HFF-Myc (cell line): ENCODE data around the gene SULT1C3.

Experiments
- DNase-seq: peaks from one replicate; pipeline ENCODE4 v3.0.0-alpha.2; 2011; ENCODE audit warnings: low read depth; ENCODE audit errors: extremely low read depth
- H3K4me3 ChIP-seq: replicated peaks from 2 replicates; pipeline ENCODE4 v1.5.1; 2011; ENCODE audit warnings: low read depth, mild to moderate bottlenecking, control low read depth, low read length
- CTCF ChIP-seq: IDR thresholded peaks from 2 replicates; pipeline ENCODE4 v1.5.1; 2012; ENCODE audit warnings: mild to moderate bottlenecking, low read depth, low read length, control low read depth; ENCODE audit errors: missing control alignments

Gene SULT1C3

DNA sequence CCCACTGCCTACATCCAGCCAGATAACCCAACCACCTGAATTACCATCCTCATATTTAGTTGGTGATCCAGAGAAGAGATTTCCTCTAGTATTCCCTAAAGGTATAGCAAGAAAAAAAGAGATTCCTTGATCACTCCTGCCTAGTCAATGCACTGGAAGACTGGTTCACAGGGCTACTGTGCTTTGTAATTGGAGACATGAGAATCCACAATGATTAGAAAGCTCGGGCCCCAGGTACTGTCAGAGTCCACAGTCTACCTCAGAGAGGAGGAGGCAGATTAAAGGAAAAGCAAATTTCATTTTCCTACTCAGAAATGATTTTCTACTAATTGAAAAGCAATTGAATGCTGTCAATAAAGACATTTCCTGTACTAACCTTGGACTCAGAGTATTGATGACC lies 22.3 kb downstream of the SULT1C3 start:
- DNase-seq: no peak
- H3K4me3 ChIP-seq: no peak overlapping the region
- no peak for TF ChIP-seq CTCF

DNA sequence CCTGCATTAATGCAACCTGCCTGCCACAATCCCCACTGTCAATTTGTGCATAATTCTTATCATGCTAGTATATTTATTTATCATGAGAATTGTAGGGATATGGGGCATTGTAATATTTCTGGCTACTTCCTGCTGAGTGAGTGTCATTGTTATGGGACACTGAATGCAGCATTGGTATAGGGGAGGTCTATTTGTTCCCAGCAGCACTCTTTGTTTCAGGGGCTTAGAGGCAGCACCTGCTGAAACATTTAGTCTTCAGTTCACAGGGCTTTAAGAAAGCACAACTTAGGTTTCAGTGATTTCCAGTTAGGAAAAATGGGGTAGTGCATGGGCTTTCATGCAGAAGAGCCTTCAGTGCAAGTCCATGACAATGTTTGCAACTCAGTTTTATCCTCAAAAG lies 23.6 kb downstream of the SULT1C3 start:
- DNase-seq: no peak
- no peak for TF ChIP-seq CTCF
- H3K4me3 ChIP-seq: no peak overlapping the region

DNA sequence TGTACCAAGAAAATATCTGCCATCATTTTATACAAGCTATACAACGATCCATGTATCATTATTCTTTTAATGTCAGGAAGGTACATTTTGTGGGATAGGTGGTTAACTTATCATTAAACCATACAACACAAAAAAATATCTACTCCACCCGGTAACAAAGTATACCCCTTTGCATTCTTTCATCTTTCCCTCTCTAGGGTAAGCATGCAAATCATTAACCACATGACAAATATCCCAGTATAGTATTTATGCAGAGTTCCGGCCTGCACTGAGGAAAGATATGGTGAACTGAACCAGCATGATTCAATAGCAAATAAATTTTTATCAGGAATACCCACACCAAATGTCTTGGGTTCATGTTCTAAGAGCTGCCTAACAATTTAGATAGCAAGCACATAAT lies 26.4 kb downstream of the SULT1C3 start:
- DNase-seq: no peak
- H3K4me3 ChIP-seq: no peak overlapping the region
- TF ChIP-seq CTCF: no peak

DNA sequence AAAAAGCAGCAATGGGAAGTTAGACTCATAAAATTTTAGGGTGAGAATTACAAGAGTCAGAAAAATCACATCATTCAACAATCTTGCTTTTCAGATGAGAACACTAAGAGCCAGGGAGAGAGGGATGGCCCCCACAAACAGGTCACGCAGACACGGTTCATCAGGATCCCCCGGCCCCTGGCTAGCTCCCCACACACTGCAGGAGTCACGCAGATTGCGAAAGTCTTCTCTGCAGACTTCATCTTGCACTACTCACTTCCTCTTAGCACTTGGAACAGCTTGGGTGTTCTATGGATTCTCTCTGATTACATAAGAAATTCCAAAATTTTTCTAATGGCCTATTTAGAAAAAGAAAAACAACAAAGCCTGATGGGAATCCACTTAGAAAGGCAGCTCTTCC lies 27.3 kb downstream of the SULT1C3 start:
- DNase-seq: no peak
- no peak overlapping the region for H3K4me3 ChIP-seq
- no peak for TF ChIP-seq CTCF

GRCh38 chr2:108268001-108268400 lies 28.2 kb downstream of the SULT1C3 start:
- no peak for DNase-seq
- no peak overlapping the region for H3K4me3 ChIP-seq
- no peak for TF ChIP-seq CTCF

DNA sequence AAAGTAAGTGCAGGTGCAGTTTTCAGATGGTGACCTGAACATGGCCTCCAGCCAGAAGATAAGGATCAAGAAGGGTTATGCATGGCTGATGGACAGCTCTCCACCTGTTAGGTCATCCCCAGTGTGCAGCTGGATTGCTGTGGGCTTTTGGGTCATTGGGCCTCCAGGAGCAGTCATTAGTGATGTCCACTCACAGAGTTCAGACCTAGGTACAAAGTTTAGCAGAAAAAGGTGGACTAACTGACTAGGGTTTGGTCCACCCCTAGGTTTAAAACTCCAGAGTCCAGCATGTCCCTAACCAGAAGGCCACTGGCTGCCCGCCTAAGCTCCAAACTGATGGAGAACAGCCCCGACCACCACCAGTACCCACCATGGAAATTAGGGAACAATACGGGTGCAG lies 30.6 kb downstream of the SULT1C3 start:
- DNase-seq: no peak
- H3K4me3 ChIP-seq: no peak overlapping the region
- no peak for TF ChIP-seq CTCF

DNA sequence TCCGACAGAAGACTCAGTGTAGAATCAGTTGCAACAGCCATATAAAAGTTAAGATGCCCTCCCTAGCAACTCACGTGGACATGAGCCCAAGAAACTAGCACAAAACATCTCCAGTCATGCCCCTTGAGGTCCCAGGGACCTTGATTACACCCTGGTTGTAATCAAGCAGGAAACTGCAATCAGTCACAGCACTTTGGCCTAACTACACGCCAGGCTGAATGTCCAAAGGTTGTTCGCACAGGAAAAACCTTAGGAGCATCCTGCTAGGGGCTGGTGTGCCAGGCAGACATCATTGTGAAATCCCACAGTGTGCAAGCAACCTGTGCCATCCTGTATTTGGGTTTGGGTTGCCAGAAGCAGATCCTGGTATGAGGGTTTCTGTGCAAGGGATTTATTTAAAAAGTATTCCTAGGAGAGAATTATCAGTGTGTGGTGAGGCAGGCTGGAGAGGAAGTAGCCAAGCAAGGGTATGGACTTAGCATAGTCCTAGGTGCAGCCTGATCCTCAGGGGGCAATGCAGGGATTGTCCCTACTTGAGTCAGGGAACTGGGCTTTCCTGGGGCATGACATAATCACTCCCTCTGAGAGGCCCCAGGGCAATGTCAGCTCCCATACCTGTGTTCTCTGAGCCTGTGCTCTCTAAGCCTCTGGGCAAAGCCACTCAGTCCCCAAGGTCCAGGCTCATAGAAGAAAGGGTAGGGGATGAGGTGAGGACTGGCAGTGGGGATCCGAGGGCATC lies 31.2 kb downstream of the SULT1C3 start:
- no peak for DNase-seq
- TF ChIP-seq CTCF: no peak
- no peak overlapping the region for H3K4me3 ChIP-seq
